ENCODE measurements around the gene PHRF1.

The PHRF1 gene

DNA sequence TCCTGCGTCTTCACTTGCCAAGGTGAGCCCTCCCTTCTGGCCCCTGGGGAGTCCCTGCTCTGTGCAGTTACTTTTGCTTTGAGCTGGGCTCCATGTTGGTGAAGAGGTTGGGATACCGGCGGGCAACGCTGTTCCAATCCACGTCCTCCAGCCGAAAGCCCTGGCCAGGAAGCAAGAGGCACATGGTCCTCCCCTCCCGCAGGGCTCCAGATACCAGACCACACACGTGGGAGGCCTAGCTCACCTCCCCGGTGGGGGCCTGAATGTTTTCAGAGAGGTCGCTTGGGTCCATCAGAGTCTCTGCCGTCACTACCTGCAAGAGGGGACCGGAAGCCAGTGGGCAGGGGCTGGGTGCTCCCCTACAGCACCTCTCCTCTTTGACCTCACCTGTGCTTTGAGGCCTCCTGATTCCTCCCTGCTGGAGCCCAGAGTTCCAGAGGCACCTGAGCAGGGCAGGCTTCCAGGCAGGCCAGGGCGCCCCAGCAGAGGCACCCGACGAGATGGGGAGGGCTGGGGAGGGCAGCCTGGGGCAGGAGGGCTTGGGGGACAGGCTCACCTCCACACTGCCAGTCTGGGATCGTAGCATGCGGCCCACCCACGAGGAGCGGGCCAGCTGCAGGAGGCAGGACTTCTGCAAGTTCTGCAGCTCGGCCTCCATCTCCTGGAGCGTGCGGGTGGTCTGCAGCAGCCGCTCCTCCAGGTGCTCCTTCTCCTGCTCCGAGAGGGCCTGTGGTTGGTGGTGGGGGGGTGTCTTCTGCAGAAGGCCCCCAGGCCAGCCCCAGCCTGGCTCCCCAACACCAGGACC, 18.7 kb upstream of the PHRF1 start:
- no peak for DNase-seq

DNA sequence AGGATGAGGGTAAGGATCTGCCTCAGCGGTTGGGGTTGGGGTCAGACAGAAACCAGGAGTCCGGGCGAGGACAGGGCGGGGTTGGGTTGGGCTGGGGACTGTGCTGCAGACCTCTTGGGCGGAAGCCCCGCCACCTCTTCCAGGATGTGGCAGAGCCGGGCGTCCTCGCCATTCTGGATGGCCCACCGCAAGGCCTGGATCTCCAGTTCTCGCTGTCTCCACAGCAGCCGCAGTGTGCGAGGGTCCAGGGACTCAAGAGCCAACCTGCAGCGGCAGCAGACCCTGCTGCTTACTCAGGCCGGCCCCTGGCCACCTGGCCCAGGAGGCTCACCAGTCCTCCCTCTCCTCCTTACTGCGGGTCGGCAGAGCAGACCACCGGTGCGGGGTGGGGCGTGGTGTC, 17.8 kb upstream of the PHRF1 start:
- no peak for DNase-seq

DNA sequence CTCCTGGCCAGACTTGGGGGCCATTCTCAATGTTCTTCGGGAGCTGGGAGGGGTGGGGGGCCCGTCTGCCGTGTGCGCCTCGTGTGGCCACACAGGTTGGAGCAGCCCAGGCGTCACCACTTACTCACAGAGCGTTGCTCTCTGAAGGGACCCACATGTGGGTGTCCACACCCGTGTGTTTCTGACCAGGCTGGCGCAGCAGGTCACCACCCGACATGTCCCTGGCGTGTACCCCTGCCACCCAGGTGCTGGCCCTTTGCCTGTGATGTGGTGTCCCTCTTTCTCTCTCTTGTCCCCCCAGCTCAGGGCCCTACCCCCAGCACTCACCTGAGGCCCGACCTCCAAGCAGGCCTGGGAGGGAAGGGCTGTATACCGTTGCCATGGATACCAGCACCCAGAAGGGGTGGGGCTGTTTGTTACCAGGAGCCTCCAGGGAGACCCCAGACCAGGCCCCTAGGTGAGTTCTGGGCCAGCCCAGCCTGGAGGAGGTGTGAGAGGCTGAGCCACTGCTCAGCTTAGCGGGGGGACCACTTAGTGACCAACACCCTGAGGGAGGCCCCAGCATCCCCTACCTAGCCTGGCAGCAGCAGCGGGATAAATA, 17.1 kb upstream of the PHRF1 start:
- DNase-seq, result no peak

DNA sequence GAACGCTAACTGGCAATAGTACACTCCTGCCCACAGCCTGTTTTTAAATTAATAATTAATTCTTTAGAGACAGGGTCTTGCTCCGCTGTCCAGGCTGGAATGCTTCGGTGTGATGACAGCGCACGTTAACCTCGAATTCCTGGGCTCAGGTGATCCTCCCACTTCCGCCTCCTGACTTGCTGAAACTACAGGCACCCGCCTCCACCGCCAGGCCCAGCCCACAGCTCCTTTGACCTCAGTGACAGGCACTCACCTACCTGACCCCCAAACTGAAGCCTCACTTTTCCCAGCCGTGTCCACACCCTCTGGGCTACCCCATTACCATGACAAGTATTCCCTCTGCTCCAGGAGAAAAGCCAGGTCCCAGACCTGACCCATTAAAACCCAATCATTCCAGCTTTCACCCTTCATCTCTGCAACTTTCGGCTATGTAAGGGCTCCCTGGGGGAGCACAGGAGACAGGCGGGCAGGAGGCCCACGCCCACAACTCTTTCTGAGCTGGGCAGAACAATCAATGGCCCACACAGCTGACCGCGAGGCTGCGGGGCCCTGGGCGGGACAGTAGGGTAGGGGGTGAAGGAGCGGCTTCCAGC, 16.5 kb upstream of the PHRF1 start:
- DNase-seq, result no peak

DNA sequence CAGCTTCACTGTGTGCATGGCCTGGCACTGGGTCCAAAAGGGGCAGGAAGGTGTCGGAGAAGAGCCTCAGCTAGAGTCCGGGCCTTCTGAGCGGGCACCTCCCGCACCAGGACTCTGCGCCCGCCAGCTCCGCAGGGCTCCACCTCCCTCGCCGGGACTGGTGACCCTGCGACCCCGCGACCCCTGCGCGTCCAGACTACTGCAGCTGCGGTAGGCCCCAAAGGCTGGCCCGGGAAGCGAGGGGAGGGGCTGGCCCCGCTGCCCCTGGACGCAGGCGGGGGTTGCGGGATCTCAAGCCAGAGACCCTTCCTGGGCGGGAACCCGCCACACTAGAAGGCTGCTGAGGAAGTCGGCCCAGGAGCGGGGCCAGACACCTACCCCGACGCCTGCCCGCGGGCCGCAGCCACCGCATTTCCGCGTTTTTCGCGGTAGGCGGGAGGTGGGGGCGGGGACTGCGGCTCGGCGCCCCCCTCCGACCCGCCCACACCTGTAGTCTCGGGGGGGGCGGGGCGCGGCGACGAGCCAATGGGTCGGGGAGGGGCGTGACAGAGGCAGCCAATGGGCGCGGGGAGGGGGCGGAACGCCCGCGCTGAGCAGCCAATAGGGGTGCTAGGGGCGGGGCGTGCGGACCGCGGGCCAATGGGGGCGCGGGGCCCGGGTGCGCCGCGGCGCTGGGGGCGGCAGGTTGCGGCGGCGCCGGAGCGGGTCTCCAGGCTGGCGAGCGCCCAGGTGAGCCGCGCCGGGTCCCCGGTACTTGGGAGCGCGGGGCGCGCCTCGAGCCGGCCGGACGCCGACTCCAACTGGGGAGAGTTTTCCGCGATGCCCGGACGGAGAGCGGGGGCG, 15.7 kb upstream of the PHRF1 start, which contains the start of the genes LMNTD2 and RASSF7:
Gene LMNTD2 (minus strand): TSS at position 434 of the 843 bp plus-strand sequence. CDS start 22 bp downstream, at position 412.
Gene RASSF7 (plus strand): TSS at position 666 of the 843 bp plus-strand sequence. CDS start 799 bp downstream, outside the sequence.
- DNase-seq, result peak; percentile 98 to 99

DNA sequence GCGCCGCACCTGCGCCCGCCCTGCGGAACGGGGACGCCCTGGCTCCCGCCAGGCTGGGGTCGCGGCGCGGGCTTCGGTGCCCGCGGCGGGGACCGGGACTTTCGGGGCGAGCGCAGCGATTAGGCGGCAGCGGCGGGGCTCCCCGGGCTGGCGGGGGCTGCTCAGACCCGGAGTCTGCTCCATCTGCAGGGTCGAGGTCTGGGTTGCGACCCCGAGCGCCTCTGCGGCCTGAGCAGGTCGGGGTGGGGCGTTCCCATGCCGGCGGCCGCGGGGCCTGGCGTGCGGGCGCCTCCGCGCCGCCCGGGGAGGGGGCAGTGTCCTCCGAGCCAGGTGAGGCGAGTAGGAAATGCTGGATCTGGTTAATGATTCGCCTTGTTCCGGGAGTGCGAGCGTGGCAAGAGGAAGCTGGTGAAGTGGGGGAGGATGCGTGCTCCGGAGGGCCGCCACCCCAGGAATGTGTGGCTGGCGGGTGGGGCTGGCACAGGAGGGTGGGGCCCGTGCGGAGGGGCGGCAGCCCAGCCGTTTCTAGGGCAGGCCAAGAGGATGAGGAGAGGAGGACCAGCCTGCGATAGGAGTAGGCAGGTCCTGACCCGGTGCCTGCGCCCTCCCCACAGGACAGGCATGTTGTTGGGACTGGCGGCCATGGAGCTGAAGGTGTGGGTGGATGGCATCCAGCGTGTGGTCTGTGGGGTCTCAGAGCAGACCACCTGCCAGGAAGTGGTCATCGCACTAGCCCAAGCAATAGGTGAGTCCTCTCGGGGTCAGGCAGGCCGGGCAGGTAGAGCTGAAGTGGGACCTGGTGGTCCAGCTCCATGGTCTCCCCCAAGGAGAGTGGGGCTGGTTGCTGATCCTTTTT, 14.9 kb upstream of the PHRF1 start:
- peak in 1 of 2 experiments; percentile 55 for DNase-seq

DNA sequence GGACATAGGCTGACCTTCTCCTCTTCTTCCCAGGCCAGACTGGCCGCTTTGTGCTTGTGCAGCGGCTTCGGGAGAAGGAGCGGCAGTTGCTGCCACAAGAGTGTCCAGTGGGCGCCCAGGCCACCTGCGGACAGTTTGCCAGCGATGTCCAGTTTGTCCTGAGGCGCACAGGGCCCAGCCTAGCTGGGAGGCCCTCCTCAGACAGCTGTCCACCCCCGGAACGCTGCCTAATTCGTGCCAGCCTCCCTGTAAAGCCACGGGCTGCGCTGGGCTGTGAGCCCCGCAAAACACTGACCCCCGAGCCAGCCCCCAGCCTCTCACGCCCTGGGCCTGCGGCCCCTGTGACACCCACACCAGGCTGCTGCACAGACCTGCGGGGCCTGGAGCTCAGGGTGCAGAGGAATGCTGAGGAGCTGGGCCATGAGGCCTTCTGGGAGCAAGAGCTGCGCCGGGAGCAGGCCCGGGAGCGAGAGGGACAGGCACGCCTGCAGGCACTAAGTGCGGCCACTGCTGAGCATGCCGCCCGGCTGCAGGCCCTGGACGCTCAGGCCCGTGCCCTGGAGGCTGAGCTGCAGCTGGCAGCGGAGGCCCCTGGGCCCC, 14.1 kb upstream of the PHRF1 start:
- no peak for DNase-seq

DNA sequence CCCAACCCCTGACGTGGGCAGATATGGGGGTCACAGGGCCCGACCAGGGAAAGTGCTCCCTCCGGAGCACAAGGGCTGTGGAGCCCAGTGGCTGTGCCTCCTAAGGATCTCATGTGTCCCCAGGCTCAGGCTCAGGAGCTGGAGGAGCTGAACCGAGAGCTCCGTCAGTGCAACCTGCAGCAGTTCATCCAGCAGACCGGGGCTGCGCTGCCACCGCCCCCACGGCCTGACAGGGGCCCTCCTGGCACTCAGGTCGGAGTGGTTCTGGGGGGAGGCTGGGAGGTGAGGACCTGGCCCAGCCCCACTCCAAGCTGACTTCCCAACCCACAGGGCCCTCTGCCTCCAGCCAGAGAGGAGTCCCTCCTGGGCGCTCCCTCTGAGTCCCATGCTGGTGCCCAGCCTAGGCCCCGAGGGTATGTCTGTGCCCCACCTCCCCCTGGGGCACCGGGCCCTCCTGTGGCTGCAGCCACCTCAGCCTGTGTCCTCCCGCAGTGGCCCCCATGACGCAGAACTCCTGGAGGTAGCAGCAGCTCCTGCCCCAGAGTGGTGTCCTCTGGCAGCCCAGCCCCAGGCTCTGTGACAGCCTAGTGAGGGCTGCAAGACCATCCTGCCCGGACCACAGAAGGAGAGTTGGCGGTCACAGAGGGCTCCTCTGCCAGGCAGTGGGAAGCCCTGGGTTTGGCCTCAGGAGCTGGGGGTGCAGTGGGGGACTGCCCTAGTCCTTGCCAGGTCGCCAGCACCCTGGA, 13.0 kb upstream of the PHRF1 start:
- DNase-seq, result no peak

DNA sequence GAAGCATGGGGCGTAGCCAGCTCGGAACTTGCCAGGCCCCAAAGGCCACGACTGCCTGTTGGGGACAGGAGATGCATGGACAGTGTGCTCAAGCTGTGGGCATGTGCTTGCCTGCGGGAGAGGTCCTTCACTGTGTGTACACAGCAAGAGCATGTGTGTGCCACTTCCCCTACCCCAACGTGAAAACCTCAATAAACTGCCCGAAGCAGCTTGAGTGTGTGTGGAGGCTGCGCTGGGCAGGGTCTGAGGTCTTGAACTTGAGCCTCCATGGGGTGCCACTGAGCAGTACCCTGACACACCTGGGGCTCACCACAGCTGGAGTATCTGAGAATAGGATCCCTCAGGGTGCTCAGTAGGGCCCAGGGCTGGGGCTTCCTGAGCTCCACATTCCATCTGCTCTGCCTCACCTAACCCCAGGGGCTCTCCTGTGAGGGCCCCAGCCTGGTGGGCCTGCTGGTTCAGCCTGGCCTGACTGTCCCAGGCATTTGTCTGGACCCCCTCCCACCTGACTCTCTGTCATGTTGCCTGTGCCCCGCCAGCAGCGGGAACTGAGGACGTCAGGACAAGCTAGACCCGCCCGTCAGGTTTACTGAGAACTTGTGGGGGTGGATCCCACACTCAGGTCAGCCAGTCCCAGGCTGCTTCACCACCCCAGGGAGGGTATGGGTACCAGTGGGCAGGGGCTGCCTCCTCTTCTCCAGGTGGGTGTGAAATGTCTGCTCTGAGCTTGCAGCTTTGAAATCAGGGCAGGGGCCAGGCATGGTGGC, 12.3 kb upstream of the PHRF1 start:
- no peak for DNase-seq

DNA sequence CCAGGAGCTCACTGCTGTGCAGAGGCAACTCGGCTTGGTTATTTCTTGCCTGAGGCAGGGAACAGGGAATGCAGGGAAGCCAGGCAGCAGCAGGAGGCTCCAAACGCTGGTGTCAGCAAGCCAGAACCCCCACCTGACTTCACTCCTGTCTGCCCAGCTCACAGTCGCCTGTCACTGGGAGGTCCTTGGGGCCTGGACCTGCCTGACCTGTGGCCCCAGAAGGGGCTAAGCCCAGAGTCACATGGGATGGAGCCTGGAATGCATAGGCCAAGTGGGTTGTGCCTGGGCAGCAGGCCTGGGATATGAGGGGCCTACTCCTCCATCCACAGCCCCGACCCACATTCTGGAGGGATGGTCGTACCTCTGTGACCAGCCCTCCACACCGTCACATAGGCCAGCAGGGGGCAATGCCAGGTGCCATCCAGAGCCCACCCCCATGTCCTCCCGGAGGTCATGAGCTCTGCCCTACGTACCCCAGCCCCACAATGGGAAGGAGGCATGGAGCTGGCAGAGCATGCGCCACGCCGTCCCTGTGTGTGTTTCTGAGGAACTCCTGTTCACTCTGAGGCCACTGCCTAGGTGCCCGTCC, 10.3 kb upstream of the PHRF1 start:
- no peak for DNase-seq

DNA sequence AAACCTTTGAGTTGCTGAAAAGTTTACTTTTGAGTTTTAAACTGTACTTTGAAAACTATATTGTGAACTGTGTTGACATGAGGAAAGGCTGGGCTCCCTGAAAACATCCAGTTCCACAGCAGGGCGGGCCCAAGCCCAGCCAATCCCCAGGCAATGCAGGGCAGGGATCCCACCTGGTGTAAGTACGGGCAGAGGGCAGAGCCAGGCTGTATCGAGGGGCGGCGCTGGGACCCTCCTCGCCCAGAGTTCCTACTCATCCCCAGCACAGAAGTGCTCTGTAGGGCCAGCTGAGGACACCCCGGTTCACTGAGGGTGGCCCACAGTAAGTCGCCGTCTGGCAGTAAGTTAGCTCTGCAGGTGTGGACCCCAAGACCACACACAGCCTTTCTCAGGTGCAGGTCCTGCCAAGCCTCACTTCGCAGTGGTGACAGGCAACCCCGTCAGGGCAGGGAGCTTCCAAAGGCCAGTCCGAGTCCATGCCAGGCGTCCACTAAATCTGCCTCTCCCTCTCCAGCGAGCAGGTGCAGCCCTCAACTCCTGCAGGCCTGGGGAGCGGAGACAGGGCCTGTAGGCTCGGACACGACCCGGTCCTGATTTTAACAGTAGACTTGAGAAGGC, 9.2 kb upstream of the PHRF1 start:
- DNase-seq, result no peak

DNA sequence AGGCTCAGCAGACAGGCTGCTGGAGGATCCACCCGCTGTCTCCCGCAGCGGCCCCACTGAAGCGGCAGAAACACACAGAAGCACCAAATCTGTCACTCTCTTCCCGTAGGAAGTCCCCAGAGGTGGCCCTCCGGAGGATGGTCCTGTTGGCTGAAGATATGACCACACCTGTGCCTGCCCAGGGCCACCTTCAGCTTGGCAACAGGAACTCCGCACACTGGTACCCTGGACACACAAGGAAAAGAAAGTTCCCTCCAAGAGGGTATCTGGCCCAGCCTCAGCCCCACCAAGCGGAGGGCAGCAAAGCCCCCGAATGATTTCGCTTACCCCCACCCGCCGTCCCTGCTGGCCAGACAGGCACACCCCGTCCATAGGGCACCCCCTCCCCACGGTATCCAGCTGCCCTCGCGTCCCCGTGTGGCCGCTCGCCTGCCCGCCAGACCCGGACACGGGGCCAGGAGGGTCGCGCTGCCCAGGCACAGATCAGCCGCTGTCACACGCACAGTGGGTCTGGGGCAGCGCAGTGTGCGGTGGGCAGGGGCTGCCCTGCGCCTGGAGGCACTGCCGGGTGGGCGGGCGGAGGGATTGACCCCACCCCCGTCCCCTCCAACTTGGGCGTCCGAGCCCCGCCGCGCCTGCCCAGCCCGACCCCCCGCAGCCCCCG, 8.5 kb upstream of the PHRF1 start:
- no peak for DNase-seq

DNA sequence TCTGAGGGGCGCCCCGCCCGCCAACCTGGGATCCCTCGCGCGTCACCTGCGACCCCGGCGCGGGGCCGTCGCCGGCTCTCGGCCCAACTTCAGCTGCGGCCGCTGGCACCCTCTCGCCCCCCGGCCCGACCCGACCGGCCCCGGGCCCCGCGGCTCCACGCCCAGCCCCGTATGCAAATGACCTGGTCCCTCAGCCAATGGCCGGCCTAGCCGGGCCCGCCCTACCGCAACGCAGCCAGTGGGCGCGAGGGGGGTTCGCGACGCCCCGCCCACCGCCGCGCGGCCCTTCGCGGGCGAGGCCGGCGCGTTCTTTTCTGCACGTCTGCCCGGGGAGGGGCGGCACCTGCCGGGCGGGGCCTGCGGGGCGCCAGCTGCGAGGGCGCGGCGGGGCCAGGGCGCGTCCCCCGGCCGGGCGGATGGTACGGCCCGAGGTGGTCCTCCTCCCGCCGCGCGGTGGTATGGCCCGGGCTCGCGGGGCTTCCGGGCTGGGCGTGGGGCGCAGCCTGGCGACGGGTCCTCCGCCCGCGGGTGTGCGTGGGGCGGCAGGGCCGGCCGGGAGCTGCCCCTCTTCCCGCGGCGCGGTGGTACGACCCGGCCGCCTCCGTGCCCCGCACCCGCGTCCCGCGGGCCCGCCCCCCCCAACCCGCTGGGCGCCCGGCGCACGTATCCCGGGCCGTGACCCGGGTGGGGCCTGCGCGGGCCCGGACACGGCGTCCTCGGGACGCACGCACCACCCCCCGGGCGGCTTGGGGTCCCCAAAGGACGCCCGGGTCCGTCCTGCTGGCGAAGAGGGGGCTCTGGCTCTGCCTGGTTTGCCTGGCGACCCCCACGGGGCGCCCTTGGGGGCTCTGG, 7.7 kb upstream of the PHRF1 start:
- peak; percentile 94 to 97 for DNase-seq

DNA sequence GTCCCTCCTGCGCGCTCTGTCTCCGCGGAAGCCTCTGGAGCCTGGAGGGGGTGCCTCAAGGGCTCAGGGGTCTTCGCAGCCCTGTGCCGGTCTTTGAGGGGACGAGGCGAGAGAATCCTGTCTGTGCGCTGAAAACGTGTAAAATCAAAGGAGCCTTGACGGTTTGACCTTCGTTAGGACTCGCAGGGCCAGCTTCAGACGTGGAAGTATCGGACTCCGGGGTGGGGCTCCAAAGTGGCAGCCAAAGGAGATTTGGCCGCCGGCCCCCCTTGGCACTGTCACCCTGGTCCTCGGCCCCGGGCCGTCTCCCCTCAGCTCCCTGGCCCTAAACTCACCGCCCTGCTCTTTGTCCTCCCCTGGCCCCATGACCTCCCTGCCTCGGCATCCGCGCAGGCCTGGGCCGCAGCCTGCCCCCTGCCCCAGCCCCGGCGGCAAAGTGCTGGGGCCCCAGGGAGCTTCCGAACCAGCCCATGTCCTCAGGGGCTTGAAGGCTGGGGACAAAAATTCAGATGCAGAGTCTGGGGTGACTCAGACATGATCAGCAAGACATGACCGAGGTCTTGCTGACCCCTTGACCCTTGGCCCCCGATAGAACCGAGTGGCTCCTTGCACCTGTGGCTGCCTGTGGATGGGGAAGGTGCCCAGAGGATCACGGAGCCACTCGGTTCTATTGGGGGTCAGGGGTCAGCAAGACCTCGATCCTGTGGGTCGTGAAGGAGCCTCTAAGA, 6.9 kb upstream of the PHRF1 start:
- no peak for DNase-seq

DNA sequence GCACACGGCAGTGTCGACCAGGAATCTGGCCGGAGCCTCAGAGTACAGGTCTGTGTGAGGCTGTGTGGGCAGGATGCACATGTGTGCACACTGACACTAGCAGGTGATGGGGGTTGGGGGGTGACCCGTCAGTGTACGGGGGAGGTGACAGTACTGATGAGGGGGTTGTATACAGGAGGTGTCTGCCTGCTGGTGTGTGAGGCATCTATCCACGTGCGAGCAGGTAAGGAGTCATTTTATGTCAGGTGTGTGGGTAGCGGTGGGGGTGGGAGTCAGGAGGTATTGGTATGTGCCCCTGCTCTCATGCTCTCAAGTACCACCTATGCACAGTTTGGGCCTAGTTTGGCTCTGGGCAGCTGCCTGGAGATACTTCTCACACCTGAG, 4.5 kb upstream of the PHRF1 start:
- DNase-seq, result no peak

DNA sequence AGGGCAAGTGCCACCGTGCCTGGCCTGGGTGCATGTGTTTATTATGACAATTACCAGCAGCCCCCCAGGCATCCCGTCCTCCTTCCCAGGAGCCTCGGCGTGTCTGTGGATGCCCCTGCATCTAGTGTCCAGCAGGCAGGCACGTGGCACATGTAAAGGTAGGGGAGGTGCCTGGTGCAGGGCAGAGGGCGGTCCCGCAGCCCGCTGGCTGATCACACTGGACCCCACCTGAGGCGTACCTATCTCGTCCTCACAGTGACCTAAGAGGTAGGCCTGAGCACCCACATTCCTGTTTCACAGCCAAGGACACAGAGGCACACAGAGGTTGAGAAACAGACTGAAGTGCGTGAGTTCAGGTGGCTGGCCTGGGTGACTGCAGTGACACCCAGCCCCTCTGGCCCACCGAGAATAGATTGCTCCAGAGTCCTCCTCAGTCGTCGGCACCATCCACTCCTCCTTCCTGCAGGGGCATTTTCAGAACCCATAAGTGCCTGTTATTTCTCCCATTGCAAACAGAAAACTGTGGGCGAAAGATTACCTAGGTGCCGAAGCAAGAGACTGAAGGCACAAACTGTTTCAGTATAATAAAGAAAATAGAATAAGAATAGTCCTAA, 3.0 kb upstream of the PHRF1 start:
- DNase-seq, result no peak

All from activated T-cell treated with anti-CD3 and anti-CD28 coated beads, Interleukin-2, amount 50 U/mL, for 48 hours (primary cell).